Thyroid gland (tissue), 4 donors: ENCODE results near the gene DIRAS1.

Experiments
- POLR2A ChIP-seq, 2 donors: fragments of 450-650 bp; IDR thresholded peaks; one replicate each; pipeline ENCODE4 v1.6.1; 2017; ENCODE audit warnings: antibody characterized with exemption in 2 of 2, mild to moderate bottlenecking in 2 of 2, moderate library complexity in 1 of 2
- TF ChIP-seq, protein P1 (sequence below), 6 experiments: fragments of 200-600 bp in 3 of 6; fragments of 450-650 bp in 3 of 6; sonication (generic) in 3 of 6; IDR thresholded peaks; one replicate each; pipeline ENCODE4 v1.5.1; 2016 to 2019; ENCODE audit warnings: antibody characterized with exemption in 6 of 6, mild to moderate bottlenecking in 2 of 6, inconsistent platforms in 1 of 6, moderate library complexity in 1 of 6

DNA sequence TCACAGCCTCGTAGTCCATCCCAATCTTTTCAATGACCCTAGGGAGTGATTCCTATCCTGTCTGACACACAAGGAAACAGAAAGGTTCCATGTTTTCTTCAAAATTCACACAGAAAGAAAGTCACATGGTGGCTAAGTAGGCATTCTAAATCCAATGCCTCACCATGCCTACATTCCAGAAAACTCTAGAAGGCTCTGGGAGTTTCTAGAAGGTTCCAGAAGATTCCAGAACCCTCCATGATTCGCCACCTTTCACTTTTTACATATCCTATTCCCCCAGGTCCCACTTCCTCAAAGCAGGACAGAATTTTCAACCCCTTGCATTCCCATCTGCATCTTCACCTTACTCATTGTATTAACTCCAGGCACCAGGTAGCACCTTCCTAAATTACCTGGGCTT lies 41.7 kb downstream of the DIRAS1 start:
- TF ChIP-seq, protein P1, sequence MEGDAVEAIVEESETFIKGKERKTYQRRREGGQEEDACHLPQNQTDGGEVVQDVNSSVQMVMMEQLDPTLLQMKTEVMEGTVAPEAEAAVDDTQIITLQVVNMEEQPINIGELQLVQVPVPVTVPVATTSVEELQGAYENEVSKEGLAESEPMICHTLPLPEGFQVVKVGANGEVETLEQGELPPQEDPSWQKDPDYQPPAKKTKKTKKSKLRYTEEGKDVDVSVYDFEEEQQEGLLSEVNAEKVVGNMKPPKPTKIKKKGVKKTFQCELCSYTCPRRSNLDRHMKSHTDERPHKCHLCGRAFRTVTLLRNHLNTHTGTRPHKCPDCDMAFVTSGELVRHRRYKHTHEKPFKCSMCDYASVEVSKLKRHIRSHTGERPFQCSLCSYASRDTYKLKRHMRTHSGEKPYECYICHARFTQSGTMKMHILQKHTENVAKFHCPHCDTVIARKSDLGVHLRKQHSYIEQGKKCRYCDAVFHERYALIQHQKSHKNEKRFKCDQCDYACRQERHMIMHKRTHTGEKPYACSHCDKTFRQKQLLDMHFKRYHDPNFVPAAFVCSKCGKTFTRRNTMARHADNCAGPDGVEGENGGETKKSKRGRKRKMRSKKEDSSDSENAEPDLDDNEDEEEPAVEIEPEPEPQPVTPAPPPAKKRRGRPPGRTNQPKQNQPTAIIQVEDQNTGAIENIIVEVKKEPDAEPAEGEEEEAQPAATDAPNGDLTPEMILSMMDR (IDR thresholded peaks at IDR 0.05), result no peak
- no peak for TF ChIP-seq POLR2A (IDR thresholded peaks at IDR 0.05)
